HL-60 (cell line): ENCODE data around the gene LGALS9.
A peak's percentile ranks its signal among the peaks of the same experiment; 100 is the strongest.
"Not testable (repeated sequence)": the region's sequence is repeated elsewhere in the genome, so short reads cannot be mapped to it uniquely, and the experiment has no call there.

Experiments
- DNase-seq, 2 experiments: peaks; one replicate each; pipeline ENCODE4 v3.0.0-alpha.2; 2010 to 2020; ENCODE audit warnings: low read depth in 1 of 2, low spot score in 1 of 2
- H3K27ac ChIP-seq: fragments of 250-450 bp; sonication (Bioruptor Pico); replicated peaks from 2 replicates; pipeline ENCODE4 v1.5.1; 2020; ENCODE audit warnings: mild to moderate bottlenecking, moderate library complexity
- H3K27me3 ChIP-seq: fragments of 250-450 bp; sonication (Bioruptor Pico); 2 replicates; pipeline ENCODE4 v1.5.1; 2021; ENCODE audit warnings: mild to moderate bottlenecking, moderate library complexity; ENCODE audit not compliant: insufficient read depth, poor library complexity, severe bottlenecking
- H3K4me3 ChIP-seq: replicated peaks from 2 replicates; pipeline ENCODE4 v1.5.1; 2011; ENCODE audit warnings: mild to moderate bottlenecking, control low read depth, low read length; ENCODE audit not compliant: insufficient read depth
- GABPA ChIP-seq: IDR thresholded peaks from 2 replicates; pipeline ENCODE4 v1.6.1; 2012; ENCODE audit warnings: low read depth
- POLR2AphosphoS5 ChIP-seq: IDR thresholded peaks from 2 replicates; pipeline ENCODE4 v1.6.1; 2012; ENCODE audit warnings: low read depth
- SPI1 ChIP-seq: IDR thresholded peaks from 2 replicates; pipeline ENCODE4 v1.6.1; 2012; ENCODE audit warnings: low read depth, mild to moderate bottlenecking, borderline replicate concordance
- TF ChIP-seq, protein P1 (sequence below): IDR thresholded peaks from one replicate; pipeline ENCODE4 v1.5.1; 2011; ENCODE audit warnings: low read length, control low read depth, inconsistent platforms; ENCODE audit not compliant: insufficient read depth
- TF ChIP-seq, protein P2 (sequence below): IDR thresholded peaks from 2 replicates; pipeline ENCODE4 v1.6.1; 2012; ENCODE audit warnings: low read depth; ENCODE audit not compliant: insufficient replicate concordance

LGALS9 gene

DNA sequence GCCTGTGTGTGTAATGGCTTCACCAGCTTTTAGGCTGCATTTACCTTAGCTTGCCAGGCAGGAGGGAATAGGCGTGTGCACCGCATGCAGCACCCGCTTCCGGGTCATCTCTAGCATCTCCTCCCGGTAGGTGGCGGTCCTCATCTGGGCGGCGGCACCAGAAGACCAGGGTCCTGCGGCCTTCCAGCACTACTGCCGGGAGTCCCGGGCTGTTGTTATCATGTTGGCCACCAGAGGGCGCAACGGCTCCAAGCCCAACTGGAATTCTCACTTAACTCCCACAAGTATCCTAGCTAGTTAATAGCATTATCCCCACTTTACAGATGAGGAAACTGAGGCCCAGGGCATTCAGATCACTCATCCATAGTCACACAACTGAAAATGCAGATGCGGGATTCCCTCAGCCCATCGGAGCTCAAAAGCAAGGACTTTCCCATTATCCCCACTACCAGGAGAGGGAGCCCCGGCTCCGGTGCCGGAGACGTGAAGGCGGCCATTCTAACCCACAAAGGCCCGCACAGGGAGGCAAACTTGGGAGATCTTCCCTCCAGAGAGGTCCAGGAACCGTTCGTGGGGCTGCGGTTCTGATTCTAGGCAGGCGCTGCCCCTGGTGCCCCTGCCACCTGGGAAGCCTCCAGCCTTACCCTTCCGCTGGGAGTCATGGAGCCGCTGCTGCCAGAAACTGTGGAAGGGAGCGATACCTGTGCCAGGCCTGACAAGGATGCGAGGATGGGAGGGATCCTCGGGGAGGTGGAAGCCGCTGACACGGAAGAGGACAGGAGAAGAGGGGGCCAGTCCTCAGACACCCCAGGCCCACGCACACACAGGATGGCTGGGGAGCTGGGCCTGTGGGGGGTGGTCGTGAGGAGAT, 23.9 kb downstream of the LGALS9 start:
- H3K4me3 ChIP-seq = no peak overlapping the region
- DNase-seq = peak; percentile 79 to 86
- H3K27ac ChIP-seq = no peak overlapping the region
- H3K27me3 ChIP-seq = no peaks in the 10 kb centered on the region
- TF ChIP-seq POLR2AphosphoS5 (no peak), GABPA (peak; percentile 57; the same call in 1 of the 2 replicates), SPI1 (no peak)
- TF ChIP-seq, protein P1, sequence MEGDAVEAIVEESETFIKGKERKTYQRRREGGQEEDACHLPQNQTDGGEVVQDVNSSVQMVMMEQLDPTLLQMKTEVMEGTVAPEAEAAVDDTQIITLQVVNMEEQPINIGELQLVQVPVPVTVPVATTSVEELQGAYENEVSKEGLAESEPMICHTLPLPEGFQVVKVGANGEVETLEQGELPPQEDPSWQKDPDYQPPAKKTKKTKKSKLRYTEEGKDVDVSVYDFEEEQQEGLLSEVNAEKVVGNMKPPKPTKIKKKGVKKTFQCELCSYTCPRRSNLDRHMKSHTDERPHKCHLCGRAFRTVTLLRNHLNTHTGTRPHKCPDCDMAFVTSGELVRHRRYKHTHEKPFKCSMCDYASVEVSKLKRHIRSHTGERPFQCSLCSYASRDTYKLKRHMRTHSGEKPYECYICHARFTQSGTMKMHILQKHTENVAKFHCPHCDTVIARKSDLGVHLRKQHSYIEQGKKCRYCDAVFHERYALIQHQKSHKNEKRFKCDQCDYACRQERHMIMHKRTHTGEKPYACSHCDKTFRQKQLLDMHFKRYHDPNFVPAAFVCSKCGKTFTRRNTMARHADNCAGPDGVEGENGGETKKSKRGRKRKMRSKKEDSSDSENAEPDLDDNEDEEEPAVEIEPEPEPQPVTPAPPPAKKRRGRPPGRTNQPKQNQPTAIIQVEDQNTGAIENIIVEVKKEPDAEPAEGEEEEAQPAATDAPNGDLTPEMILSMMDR = peak; percentile 80
- TF ChIP-seq, protein P2, sequence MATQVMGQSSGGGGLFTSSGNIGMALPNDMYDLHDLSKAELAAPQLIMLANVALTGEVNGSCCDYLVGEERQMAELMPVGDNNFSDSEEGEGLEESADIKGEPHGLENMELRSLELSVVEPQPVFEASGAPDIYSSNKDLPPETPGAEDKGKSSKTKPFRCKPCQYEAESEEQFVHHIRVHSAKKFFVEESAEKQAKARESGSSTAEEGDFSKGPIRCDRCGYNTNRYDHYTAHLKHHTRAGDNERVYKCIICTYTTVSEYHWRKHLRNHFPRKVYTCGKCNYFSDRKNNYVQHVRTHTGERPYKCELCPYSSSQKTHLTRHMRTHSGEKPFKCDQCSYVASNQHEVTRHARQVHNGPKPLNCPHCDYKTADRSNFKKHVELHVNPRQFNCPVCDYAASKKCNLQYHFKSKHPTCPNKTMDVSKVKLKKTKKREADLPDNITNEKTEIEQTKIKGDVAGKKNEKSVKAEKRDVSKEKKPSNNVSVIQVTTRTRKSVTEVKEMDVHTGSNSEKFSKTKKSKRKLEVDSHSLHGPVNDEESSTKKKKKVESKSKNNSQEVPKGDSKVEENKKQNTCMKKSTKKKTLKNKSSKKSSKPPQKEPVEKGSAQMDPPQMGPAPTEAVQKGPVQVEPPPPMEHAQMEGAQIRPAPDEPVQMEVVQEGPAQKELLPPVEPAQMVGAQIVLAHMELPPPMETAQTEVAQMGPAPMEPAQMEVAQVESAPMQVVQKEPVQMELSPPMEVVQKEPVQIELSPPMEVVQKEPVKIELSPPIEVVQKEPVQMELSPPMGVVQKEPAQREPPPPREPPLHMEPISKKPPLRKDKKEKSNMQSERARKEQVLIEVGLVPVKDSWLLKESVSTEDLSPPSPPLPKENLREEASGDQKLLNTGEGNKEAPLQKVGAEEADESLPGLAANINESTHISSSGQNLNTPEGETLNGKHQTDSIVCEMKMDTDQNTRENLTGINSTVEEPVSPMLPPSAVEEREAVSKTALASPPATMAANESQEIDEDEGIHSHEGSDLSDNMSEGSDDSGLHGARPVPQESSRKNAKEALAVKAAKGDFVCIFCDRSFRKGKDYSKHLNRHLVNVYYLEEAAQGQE = peak; percentile 29

DNA sequence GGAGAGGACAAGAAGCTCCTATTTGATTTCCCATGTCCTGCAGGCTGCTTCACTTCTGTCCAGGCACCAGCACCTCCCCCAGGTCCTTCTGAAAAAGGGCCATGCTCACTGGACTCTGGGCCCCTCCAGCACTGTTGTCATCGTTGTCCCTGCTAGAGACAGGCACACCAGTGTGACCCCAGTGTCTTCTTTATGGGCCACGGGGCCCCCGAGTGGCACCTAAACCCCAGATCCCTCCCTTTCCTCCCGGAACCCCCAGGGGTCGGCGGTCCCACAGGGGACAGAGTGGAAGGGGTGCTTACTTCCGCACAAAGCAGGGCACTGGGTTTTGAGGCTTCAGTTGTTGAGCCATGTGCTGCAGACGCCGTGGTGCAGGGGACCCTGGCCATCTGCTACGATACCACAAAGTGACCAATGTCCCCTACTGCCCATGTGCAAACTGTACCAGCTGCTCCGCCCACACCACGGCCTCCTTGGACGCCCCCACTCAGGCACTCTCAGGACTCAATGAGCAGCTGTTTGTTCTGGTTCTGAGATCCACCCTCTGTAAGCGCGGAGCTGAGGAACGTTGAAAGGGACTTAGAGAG, 24.6 kb downstream of the LGALS9 start:
- not testable (repeated sequence) for H3K4me3 ChIP-seq, H3K27ac ChIP-seq, DNase-seq, H3K27me3 ChIP-seq

DNA sequence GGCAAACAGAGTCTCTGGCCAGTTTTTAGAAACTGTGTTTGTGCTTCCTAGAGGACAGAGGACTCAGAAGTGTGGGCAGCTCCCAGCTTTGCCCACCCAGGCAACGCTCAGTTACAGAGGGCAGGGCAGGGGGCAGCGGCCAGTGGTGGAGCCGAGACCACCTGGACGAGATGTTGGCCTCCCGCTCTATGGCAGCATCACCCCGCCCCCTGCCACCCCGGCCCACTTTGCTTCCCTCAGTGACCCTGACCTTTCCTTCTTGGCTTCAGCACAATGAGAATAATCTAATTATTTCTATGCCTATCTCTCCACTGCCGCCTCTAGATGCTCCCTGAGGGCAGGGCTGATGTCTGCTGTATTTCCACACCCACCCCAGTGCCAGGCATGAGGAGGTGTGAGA, 25.6 kb downstream of the LGALS9 start:
- H3K27me3 ChIP-seq, H3K4me3 ChIP-seq, H3K27ac ChIP-seq, DNase-seq: not testable (repeated sequence)

DNA sequence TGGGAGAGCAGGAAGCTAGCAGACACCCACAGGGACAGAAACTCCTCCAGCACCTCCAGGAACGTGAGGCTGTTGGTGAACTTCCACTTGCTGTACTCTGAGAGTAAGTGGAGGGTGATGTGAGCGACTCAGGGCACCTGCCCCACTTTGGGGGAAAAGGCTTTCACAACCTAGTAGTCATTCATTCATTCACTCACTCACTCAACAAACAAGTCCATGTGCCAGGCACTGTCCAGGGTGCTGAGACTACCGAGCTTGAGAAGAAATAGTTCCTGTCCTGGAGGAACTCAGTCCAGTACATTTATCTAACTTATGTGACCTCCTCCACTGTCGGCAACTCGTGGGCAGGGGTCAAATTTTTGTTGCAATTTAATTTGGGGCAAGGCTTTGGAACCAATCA, 26.6 kb downstream of the LGALS9 start:
- TF ChIP-seq, protein P2 = peak; percentile 94
- no peak for TF ChIP-seq SPI1
- Histone ChIP-seq H3K27ac (no peak overlapping the region), H3K27me3 (no peaks in the 10 kb centered on the region), H3K4me3 (no peak overlapping the region)
- no peak for DNase-seq

DNA sequence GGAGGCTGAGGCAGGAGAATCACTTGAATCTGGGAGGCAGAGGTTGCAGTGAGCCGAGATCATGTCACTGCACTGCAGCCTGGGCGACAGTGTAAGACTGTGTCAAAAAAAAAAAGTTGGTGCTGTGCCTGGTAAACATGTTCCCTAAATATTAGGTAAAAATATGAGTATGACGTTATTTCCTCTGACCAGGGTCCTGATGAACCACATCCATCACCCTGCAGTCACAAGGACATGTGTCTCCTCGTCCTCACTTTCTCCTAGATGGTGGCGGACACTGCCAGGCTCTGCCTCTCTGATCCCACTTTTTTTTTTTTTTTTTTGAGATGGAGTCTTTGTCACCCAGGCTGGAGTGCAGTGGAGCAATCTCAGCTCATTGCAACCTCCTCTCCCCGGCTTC, 28.7 kb downstream of the LGALS9 start:
- no peak overlapping the region for H3K27ac ChIP-seq
- TF ChIP-seq, protein P1 = no peak
- TF ChIP-seq, protein P2 = peak; percentile 74
- no peaks in the 10 kb centered on the region for H3K27me3 ChIP-seq
- DNase-seq = no peak
- H3K4me3 ChIP-seq = no peak overlapping the region
